ENCODE measurements around the gene EXOC8. TPM values are rescaled to one million over a fixed set of nuclear protein-coding genes. Genes with fewer than 3 reads are reported as not detected.

The EXOC8 gene
- total and polyA plus RNA-seq, 2 donors (not counting 1 experiment from before 2014, with no cell fraction given), result 10.0 to 32.6 TPM

DNA sequence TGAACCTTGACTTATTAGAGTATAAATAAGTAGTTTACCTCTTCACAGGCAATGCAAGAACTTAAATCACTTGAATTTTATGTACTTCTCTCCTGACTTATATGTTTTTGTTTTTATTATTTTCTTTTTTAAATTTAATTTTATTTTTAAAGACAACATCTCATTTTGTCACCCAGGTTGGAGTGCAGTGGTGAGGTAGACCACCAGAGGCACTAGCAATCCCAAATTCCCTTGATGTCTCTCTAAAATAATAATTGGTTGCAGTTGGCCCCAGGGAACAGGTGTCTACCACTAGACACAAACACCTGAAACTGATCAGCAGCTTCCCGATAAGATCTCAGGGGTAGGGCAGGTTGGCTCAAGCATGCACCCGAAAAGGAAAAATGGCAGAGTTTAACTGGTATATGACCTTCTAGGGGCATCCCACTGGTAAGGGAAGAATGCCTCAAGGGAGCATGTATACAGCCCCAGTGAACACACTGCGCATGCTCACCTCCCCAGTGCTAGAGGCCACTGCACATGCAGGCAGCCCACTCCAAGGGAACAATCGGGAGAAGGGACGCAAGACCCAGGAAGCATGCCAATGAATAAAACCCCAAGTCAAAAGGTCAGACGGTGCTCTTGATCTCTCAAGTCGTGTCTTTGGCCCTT is 14.6 kb downstream of the EXOC8 start:
- Histone ChIP-seq H3K79me2 (ENCODE audit: control insufficient read depth, insufficient read depth, low read length) (no peaks in the 10 kb centered on the region), H3K4me3 (ENCODE audit: control extremely low read depth in 1 of 5, extremely low read depth in 1 of 5, insufficient read depth in 1 of 5, low read depth in 2 of 5, low read length in 4 of 5) (no peak overlapping the region), H3K9me3 (ENCODE audit: control extremely low read depth in 1 of 3, control insufficient read depth in 2 of 3, insufficient read depth in 1 of 3, low read length in 2 of 3) (no peaks in the 10 kb centered on the region), H2AFZ (ENCODE audit: insufficient read depth, low read depth, low read length, poor library complexity, severe bottlenecking) (no peak overlapping the region), H3K9ac (ENCODE audit: low read length) (no peak overlapping the region), H3K27ac (ENCODE audit: low read length in 2 of 2) (no peak overlapping the region), H3K36me3 (replicated peaks in 1 of 2; ENCODE audit: control extremely low read depth in 1 of 2, control insufficient read depth in 1 of 2, extremely low read depth in 1 of 2, insufficient read depth in 2 of 2, low read length in 1 of 2) (no peaks in the 10 kb centered on the region), H4K20me1 (ENCODE audit: control insufficient read depth, insufficient read depth, low read length, poor library complexity, severe bottlenecking) (no peaks in the 10 kb centered on the region), H3K4me2 (replicated peaks; ENCODE audit: low read depth, low read length, poor library complexity, severe bottlenecking) (no peak overlapping the region), H3K27me3 (replicated peaks in 1 of 4; ENCODE audit: control extremely low read depth in 1 of 4, control insufficient read depth in 3 of 4, insufficient read depth in 4 of 4, low read length in 3 of 4) (no peaks in the 10 kb centered on the region), H3K4me1 (ENCODE audit: control insufficient read depth in 2 of 2, insufficient read depth in 2 of 2, low read length in 2 of 2) (no peaks in the 10 kb centered on the region)
- Mint-ChIP-seq H3K4me3 (no peak overlapping the region), H3K27ac (no peak overlapping the region), H3K9me3 (ENCODE audit: insufficient read depth) (no peaks in the 10 kb centered on the region), H3K4me1 (no peaks in the 10 kb centered on the region), H3K27me3 (no peaks in the 10 kb centered on the region)
- ChIA-PET POLR2A (no interaction called here), CTCF (no interaction called here)
- ATAC-seq (ENCODE audit: low read depth) (no peak), DNase-seq (no peak)
- 100% methylated on average over 5 of the region's 7 CpGs for WGBS (ENCODE audit: insufficient coverage)
- intact Hi-C loops (cut with micrococcal nuclease), result no loop called here
- TF ChIP-seq EZH2 (IDR thresholded peaks at IDR 0.05; ENCODE audit: borderline replicate concordance, insufficient read depth, low read depth, low read length, poor library complexity, severe bottlenecking), result no peak
- TF ChIP-seq, protein P1, sequence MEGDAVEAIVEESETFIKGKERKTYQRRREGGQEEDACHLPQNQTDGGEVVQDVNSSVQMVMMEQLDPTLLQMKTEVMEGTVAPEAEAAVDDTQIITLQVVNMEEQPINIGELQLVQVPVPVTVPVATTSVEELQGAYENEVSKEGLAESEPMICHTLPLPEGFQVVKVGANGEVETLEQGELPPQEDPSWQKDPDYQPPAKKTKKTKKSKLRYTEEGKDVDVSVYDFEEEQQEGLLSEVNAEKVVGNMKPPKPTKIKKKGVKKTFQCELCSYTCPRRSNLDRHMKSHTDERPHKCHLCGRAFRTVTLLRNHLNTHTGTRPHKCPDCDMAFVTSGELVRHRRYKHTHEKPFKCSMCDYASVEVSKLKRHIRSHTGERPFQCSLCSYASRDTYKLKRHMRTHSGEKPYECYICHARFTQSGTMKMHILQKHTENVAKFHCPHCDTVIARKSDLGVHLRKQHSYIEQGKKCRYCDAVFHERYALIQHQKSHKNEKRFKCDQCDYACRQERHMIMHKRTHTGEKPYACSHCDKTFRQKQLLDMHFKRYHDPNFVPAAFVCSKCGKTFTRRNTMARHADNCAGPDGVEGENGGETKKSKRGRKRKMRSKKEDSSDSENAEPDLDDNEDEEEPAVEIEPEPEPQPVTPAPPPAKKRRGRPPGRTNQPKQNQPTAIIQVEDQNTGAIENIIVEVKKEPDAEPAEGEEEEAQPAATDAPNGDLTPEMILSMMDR (IDR thresholded peaks at IDR 0.05), result no peak

DNA sequence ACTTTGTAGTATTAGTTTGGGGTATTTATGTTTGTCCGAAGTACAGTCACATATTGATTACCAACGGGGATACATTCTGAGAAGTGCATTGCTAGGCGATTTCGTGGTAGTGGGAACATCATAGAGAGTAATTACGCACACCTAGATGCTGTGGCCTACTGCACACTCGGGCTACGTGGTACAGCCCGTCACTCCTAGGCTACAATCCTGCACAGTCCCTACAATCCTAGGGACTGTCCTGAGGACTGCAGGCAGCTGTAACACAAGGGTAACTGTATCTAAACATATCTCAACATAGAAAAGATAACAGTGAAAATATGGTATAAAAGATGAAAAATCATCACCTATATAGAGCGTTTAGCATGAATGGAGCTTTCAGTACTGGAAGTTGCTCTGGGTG is 18.6 kb downstream of the EXOC8 start:
- ATAC-seq (ENCODE audit: low read depth) (no peak), DNase-seq (no peak)
- ChIA-PET POLR2A (no interaction called here), CTCF (interaction anchor here (1.3 kb wide), 1 partner anchor 18 kb away, joined by 3 read pairs; the partner anchor contains the start of gene EXOC8)
- Histone ChIP-seq H3K4me1 (ENCODE audit: control insufficient read depth in 2 of 2, insufficient read depth in 2 of 2, low read length in 2 of 2) (no peaks in the 10 kb centered on the region), H3K9me3 (ENCODE audit: control extremely low read depth in 1 of 3, control insufficient read depth in 2 of 3, insufficient read depth in 1 of 3, low read length in 2 of 3) (peaks cover 0 to 7% (median 0%) of the 10 kb centered on the region in 3 donors), H4K20me1 (ENCODE audit: control insufficient read depth, insufficient read depth, low read length, poor library complexity, severe bottlenecking) (no peaks in the 10 kb centered on the region), H3K9ac (ENCODE audit: low read length) (no peak overlapping the region), H3K36me3 (replicated peaks in 1 of 2; ENCODE audit: control extremely low read depth in 1 of 2, control insufficient read depth in 1 of 2, extremely low read depth in 1 of 2, insufficient read depth in 2 of 2, low read length in 1 of 2) (no peaks in the 10 kb centered on the region), H3K79me2 (ENCODE audit: control insufficient read depth, insufficient read depth, low read length) (no peaks in the 10 kb centered on the region), H3K4me3 (ENCODE audit: control extremely low read depth in 1 of 5, extremely low read depth in 1 of 5, insufficient read depth in 1 of 5, low read depth in 2 of 5, low read length in 4 of 5) (no peak overlapping the region), H3K27ac (ENCODE audit: low read length in 2 of 2) (no peak overlapping the region), H2AFZ (ENCODE audit: insufficient read depth, low read depth, low read length, poor library complexity, severe bottlenecking) (no peak overlapping the region), H3K27me3 (replicated peaks in 1 of 4; ENCODE audit: control extremely low read depth in 1 of 4, control insufficient read depth in 3 of 4, insufficient read depth in 4 of 4, low read length in 3 of 4) (no peaks in the 10 kb centered on the region), H3K4me2 (replicated peaks; ENCODE audit: low read depth, low read length, poor library complexity, severe bottlenecking) (no peak overlapping the region)
- intact Hi-C loops (cut with micrococcal nuclease), result no loop called here
- WGBS (ENCODE audit: insufficient coverage), result 97% methylated on average over 6 of the region's 9 CpGs
- H3K27ac Mint-ChIP-seq, result no peak overlapping the region
- H3K4me3 Mint-ChIP-seq, result no peak overlapping the region
- no peaks in the 10 kb centered on the region for H3K27me3 Mint-ChIP-seq
- H3K4me1 Mint-ChIP-seq, result no peaks in the 10 kb centered on the region
- H3K9me3 Mint-ChIP-seq (ENCODE audit: insufficient read depth), result no peaks in the 10 kb centered on the region
- TF ChIP-seq, protein P1 (IDR thresholded peaks at IDR 0.05), result no peak
- TF ChIP-seq EZH2 (IDR thresholded peaks at IDR 0.05; ENCODE audit: borderline replicate concordance, insufficient read depth, low read depth, low read length, poor library complexity, severe bottlenecking), result no peak

Measured in B cell (primary cell).